ENCODE measurements around the gene FNBP1L. TPM values are rescaled to one million over a fixed set of nuclear protein-coding genes. Genes with fewer than 3 reads are reported as not detected.

FNBP1L gene
- total and polyA plus RNA-seq, 9 of the 15 experiments (the other 6 are each of a cell fraction or from before 2014, with no cell fraction given) = 1.4 to 6.9 (median 5.9) TPM

DNA sequence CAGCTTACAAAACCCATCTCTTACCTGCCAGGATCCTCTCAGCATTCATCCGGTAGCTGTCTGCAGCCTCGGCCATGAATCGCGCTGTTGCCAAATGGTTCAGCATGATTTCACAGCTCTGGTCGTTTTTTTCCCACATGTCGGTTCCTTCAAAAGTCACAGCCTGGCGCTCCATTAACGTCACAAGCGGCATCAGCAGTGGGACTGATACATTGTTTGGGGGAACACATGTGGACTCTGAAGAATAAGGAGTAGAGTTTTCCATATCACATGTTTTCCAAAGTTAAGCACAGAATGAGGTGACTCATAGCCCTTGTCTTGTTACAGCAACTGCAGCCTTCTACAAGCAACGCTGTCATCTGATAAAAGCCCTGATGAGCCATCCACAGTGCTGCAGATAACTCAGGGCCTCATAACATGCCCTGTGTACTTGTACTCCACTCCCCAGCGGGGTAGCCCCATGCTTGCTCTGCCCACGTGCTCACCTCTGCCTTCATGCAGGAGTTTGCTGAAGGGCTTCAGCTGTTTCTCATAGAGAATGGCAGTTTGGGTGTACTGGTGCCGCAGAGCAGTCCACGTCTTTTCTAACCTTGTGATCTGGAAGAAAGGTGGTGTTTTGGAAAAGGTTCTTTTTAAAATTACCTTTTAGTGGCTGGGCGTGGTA lies 119.5 kb downstream of the FNBP1L start (continued):
- TF ChIP-seq AFF4 (CRISPR knock-in tag; IDR thresholded peaks at IDR 0.05) (no peak), TCF3 (CRISPR knock-in tag; IDR thresholded peaks at IDR 0.05) (peak; percentile 90), NONO (IDR thresholded peaks at IDR 0.05; ENCODE audit: low read depth in 2 of 2, low read length in 1 of 2) (no peak), DNMT1 (IDR thresholded peaks at IDR 0.05) (no peak), ATF1 (CRISPR knock-in tag; IDR thresholded peaks at IDR 0.05) (peak; percentile 38; the same call in 1 of the 2 replicates), ATF1 (tag; IDR thresholded peaks at IDR 0.05) (peak; percentile 91), RBM25 (IDR thresholded peaks at IDR 0.05; ENCODE audit: low read depth, low read length, severe bottlenecking) (no peak), E2F3 (CRISPR knock-in tag; IDR thresholded peaks at IDR 0.05) (no peak), ZNF785 (CRISPR knock-in tag; IDR thresholded peaks at IDR 0.05) (no peak), RBM22 (IDR thresholded peaks at IDR 0.05; ENCODE audit: low read depth, low read length, poor library complexity, severe bottlenecking) (no peak), ZNF589 (CRISPR knock-in tag; IDR thresholded peaks at IDR 0.05; ENCODE audit: low read depth) (0 out of 2 replicates have a peak, but pooled peaks have one; percentile 18), IFI16 (CRISPR knock-in tag; IDR thresholded peaks at IDR 0.05) (no peak; the same call in 1 of the 2 replicates), ADNP (tag; IDR thresholded peaks at IDR 0.05) (no peak; the same call in 1 of the 2 replicates)
- TF ChIP-seq, protein P1, sequence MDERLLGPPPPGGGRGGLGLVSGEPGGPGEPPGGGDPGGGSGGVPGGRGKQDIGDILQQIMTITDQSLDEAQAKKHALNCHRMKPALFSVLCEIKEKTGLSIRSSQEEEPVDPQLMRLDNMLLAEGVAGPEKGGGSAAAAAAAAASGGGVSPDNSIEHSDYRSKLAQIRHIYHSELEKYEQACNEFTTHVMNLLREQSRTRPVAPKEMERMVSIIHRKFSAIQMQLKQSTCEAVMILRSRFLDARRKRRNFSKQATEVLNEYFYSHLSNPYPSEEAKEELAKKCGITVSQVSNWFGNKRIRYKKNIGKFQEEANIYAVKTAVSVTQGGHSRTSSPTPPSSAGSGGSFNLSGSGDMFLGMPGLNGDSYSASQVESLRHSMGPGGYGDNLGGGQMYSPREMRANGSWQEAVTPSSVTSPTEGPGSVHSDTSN (CRISPR knock-in tag; IDR thresholded peaks at IDR 0.05; ENCODE audit: low read depth) = no peak
- TF ChIP-seq, protein P1 (tag; conservative IDR thresholded peaks at IDR 0.05; ENCODE audit: low read depth) = peak; percentile 56; the same call in 1 of the 2 replicates
- TF ChIP-seq, protein P2, sequence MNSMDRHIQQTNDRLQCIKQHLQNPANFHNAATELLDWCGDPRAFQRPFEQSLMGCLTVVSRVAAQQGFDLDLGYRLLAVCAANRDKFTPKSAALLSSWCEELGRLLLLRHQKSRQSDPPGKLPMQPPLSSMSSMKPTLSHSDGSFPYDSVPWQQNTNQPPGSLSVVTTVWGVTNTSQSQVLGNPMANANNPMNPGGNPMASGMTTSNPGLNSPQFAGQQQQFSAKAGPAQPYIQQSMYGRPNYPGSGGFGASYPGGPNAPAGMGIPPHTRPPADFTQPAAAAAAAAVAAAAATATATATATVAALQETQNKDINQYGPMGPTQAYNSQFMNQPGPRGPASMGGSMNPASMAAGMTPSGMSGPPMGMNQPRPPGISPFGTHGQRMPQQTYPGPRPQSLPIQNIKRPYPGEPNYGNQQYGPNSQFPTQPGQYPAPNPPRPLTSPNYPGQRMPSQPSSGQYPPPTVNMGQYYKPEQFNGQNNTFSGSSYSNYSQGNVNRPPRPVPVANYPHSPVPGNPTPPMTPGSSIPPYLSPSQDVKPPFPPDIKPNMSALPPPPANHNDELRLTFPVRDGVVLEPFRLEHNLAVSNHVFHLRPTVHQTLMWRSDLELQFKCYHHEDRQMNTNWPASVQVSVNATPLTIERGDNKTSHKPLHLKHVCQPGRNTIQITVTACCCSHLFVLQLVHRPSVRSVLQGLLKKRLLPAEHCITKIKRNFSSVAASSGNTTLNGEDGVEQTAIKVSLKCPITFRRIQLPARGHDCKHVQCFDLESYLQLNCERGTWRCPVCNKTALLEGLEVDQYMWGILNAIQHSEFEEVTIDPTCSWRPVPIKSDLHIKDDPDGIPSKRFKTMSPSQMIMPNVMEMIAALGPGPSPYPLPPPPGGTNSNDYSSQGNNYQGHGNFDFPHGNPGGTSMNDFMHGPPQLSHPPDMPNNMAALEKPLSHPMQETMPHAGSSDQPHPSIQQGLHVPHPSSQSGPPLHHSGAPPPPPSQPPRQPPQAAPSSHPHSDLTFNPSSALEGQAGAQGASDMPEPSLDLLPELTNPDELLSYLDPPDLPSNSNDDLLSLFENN (IDR thresholded peaks at IDR 0.05; ENCODE audit: low read depth in 2 of 2, low read length in 2 of 2) = peak in 1 of 2 experiments; percentile 87; a peak in 2 of 4 replicates
- TF ChIP-seq, protein P3, sequence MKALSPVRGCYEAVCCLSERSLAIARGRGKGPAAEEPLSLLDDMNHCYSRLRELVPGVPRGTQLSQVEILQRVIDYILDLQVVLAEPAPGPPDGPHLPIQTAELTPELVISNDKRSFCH (CRISPR knock-in tag; IDR thresholded peaks at IDR 0.05) = no peak
- TF ChIP-seq, protein P3 (tag; IDR thresholded peaks at IDR 0.05) = peak; percentile 49; the same call in 1 of the 2 replicates
